HEK293 (cell line): ENCODE data around the gene TRAPPC8.

Source experiments
- CTCF ChIP-seq: fragments of 450-650 bp; formaldehyde crosslinking; IDR thresholded peaks from 2 replicates; pipeline ENCODE4 v1.5.1; 2016; ENCODE audit warnings: missing biosample characterization, missing genetic modification characterization
- HOXC10 ChIP-seq: sonication (generic); formaldehyde crosslinking; IDR thresholded peaks from 2 replicates; pipeline ENCODE4 v1.8.1; 2023; ENCODE audit warnings: mild to moderate bottlenecking, missing genetic modification reagents
- KLF10 ChIP-seq: fragments of 450-650 bp; IDR thresholded peaks from 2 replicates; pipeline ENCODE4 v1.5.1; 2018; ENCODE audit warnings: missing biosample characterization, mild to moderate bottlenecking, missing genetic modification characterization
- PRDM6 ChIP-seq: fragments of 450-650 bp; formaldehyde crosslinking; IDR thresholded peaks from 2 replicates; pipeline ENCODE4 v1.5.1; 2017; ENCODE audit warnings: missing biosample characterization, missing genetic modification characterization
- RBAK ChIP-seq: fragments of 450-650 bp; formaldehyde crosslinking; IDR thresholded peaks from 2 replicates; pipeline ENCODE4 v1.5.1; 2016; ENCODE audit warnings: missing biosample characterization, missing genetic modification characterization
- SETDB1 ChIP-seq: IDR thresholded peaks from one replicate; pipeline ENCODE4 v1.6.1; 2017; ENCODE audit warnings: mild to moderate bottlenecking, low read length, moderate library complexity, mixed read lengths; ENCODE audit not compliant: insufficient read length
- TCF7L2 ChIP-seq: IDR thresholded peaks from 2 replicates; pipeline ENCODE4 v1.6.1; 2011; ENCODE audit warnings: low read depth, mild to moderate bottlenecking, inconsistent platforms, low read length, moderate library complexity, borderline replicate concordance
- ZNF10 ChIP-seq: fragments of 450-650 bp; formaldehyde crosslinking; IDR thresholded peaks from 2 replicates; pipeline ENCODE4 v1.5.1; 2017; ENCODE audit warnings: missing biosample characterization, missing genetic modification characterization
- ZNF169 ChIP-seq: fragments of 450-650 bp; formaldehyde crosslinking; IDR thresholded peaks from 2 replicates; pipeline ENCODE4 v1.5.1; 2016; ENCODE audit warnings: missing biosample characterization, missing genetic modification characterization
- ZNF274 ChIP-seq, 2 experiments: fragments of 200-500 bp in 1 of 2; fragments of 450-650 bp in 1 of 2; sonication (Bioruptor generic) in 1 of 2; formaldehyde crosslinking in 1 of 2; IDR thresholded peaks; 2 replicates each; pipeline versions ENCODE4 v1.5.1 to v1.6.1; 2014 to 2016; ENCODE audit warnings: borderline replicate concordance in 1 of 2, inconsistent platforms in 1 of 2, low read length in 1 of 2, missing biosample characterization in 1 of 2, missing genetic modification characterization in 1 of 2
- ZNF677 ChIP-seq: fragments of 450-650 bp; IDR thresholded peaks from 2 replicates; pipeline ENCODE4 v1.5.0; 2018; ENCODE audit warnings: missing biosample characterization, mild to moderate bottlenecking, missing genetic modification characterization, moderate library complexity
- ZNF830 ChIP-seq: fragments of 450-650 bp; IDR thresholded peaks from 2 replicates; pipeline ENCODE4 v1.5.0; 2018; ENCODE audit warnings: missing biosample characterization, missing genetic modification characterization, low read depth, mild to moderate bottlenecking, moderate library complexity
- TF ChIP-seq, protein P1 (sequence below): fragments of 450-650 bp; IDR thresholded peaks from 2 replicates; pipeline ENCODE4 v1.5.1; 2018; ENCODE audit warnings: missing biosample characterization, missing genetic modification characterization

- TF ChIP-seq CTCF (tag by site-specific recombination) (no peak), ZNF677 (tag by site-specific recombination) (no peak), HOXC10 (CRISPR knock-in tag) (no peak), SETDB1 (no peak), ZNF169 (tag by site-specific recombination) (no peak), KLF10 (no peak), PRDM6 (tag by site-specific recombination) (no peak), ZNF10 (tag by site-specific recombination) (no peak), ZNF830 (tag by site-specific recombination) (no peak), ZNF274 (IDR thresholded peaks at IDR 0.05; ENCODE audit: low read length) (no peak), ZNF274 (tag by site-specific recombination; IDR thresholded peaks at IDR 0.05; ENCODE audit: borderline replicate concordance) (no peak), RBAK (no peak), TCF7L2 (no peak)
- TF ChIP-seq, protein P1, sequence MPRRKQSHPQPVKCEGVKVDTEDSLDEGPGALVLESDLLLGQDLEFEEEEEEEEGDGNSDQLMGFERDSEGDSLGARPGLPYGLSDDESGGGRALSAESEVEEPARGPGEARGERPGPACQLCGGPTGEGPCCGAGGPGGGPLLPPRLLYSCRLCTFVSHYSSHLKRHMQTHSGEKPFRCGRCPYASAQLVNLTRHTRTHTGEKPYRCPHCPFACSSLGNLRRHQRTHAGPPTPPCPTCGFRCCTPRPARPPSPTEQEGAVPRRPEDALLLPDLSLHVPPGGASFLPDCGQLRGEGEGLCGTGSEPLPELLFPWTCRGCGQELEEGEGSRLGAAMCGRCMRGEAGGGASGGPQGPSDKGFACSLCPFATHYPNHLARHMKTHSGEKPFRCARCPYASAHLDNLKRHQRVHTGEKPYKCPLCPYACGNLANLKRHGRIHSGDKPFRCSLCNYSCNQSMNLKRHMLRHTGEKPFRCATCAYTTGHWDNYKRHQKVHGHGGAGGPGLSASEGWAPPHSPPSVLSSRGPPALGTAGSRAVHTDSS: no peak
Measured at GRCh38 chr18:31876707-31877106, 66.2 kb downstream of the TRAPPC8 start.
